HG02973 (cell line): ENCODE results near the gene TRAF2.

ENCODE experiments used
- ATAC-seq: cut with Tn5 transposase; IDR thresholded peaks from one replicate; pipeline ENCODE4 v1.9.1; 2021; ENCODE audit warnings: moderate library complexity; ENCODE audit not compliant: unreplicated experiment

The TRAF2 gene

DNA sequence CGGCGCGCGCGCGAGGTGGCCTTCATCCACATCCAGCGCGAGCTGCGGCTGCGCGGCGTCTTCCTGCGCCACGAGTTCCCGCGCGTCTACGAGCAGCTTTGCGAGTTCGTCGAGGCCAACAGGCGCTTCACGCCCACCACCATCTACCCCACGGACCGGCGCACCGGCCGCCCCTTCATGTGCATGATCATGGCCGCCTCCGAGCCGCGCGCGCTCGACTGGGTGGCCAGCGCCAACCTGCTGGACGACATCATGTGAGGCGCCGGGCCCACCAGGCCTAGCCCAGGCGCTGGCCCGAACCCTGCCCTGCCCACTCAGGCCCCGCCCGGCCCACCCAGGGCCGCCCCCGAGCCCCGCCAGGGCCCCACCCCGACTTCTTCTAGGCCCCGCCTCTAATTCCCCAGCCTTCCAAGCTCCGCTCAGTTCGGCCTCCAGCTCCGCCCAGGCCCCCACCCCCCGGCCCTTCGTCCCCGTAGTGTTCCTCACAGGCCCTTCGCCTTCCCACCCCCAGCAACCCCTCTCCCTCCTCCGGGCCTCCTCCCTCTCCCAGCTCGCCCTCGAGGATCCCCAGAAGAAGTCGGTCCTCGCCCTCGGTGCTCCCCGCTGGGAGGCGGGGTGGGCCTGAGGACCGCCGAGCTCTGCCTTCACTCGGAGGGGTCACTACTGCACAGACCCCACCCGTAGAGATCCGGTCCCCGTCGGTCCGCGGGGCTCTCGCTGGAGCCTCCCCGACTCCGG is 39.1 kb upstream of the TRAF2 start:
- no peak for ATAC-seq

DNA sequence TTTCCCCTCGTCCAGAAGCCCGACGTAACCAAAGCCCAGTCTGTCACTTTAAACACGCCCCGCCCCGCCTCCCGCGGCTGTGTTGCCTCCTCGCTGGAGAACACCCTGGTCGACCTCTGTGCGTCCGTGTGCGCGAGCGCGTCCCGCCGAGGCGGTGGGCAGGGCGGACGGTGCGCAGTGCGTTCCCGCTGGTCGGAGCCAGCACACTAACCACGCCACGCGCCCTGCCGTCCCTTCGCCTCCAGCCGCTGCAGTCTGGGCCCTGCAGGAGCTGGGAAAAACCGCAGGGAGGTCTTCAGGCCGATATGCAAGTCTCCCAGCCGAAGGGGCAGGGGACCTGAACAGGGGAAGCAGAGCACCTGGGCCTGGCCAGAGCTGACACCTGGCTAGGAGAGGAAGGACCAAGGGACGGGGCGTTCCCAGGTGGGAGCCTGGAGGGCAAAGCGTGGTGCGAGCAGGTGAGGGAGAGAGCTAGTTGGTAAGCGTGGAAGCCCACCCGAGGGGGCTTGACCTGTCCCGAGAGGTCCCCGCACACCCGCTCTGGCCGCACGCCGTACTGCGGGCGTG is 38.4 kb upstream of the TRAF2 start:
- no peak for ATAC-seq

- ATAC-seq = no peak
Observed at GRCh38 chr9:136848393-136849037, 37.8 kb upstream of the TRAF2 start.

DNA sequence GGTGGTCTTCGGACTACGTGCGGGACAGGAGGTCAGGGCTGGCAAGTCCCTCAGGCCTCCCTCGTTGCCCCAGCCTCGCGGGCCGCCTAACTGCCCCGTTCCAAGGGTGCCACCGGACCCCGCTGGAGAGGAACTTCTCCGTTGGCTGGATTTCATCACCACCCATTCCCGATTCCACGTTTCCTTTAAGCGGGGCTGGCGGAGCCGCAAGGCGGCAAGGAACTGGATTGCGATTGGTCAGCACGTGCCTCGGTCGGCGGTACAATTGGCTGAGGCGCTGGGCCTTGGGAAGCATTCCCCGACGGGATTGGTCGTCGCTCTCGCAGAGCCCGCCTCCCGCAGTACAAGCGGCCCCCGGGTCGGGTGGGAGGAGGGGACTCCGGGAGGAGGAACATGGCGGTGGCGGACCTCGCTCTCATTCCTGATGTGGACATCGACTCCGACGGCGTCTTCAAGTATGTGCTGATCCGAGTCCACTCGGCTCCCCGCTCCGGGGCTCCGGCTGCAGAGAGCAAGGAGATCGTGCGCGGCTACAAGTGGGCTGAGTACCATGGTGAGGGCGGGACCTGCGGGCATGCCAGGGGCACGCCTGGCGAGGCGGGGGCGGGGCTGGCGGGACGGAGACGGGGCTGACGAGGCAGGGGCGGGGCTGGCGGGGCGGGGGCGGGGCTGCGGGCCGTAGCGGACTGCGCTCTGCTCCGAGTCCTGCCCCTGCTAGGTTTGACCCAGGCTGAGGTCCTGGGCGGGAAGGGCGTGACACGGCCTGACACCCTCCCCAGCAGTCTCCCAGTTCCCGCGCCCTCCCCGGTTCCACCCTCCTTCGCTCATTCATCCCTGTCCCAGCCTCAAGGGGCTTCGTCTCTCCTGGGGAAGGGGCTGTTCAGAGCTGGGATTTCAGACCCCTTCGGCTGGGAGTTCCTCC is 37.0 kb upstream of the TRAF2 start, which contains the start of gene PHPT1:
Gene PHPT1 (plus strand): TSS at position 372 of the 922 bp plus-strand sequence. CDS start 22 bp downstream, at position 394.
- ATAC-seq = peak; percentile 66

GRCh38 chr9:136849960-136850865 is 36.1 kb upstream of the TRAF2 start:
- ATAC-seq = no peak

GRCh38 chr9:136850866-136851775 is 35.2 kb upstream of the TRAF2 start:
- ATAC-seq = no peak

DNA sequence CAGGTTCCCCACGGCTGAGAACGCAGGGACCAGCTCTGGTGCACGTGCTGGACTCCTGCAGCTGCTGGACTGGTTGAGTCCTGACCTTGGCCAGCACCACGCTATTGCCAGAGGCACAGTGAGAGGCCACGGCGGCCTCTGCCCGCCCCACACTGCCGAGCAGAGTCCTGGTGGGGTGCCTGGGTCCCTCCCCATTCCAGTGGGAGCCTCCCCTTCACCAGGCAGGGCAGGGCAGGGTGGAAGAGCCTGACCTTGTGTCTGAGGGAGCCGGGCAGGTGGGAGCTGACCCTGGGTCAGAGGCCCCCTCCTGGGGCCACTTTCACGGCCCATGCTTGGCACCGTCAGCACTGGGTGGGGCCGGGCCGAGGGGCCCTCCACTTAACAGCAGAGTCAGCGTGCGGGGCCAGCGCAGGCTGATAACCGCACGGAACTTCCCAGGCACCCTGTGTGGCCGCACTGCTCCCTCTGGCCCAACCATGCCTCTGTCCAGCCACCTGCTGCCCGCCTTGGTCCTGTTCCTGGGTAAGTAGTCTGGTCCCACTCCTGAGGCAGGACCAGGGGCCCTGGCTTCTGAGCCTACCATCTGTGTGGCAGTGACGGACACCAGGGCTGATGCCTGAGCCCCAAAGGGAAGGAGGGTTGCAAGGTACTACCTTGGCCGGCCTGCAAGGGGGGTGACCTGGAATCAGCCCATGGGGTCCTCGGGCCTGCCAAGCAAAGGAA is 34.2 kb upstream of the TRAF2 start, which contains the start of gene MAMDC4:
Gene MAMDC4 (plus strand): TSS at position 406 of the 723 bp plus-strand sequence. CDS start 71 bp downstream, at position 477.
- ATAC-seq = no peak

GRCh38 chr9:136852664-136853595 is 33.4 kb upstream of the TRAF2 start:
- no peak for ATAC-seq

- ATAC-seq = no peak
Observed at GRCh38 chr9:136853596-136854112, 32.7 kb upstream of the TRAF2 start.

- ATAC-seq = no peak
Observed at GRCh38 chr9:136854113-136854841, 32.0 kb upstream of the TRAF2 start.

GRCh38 chr9:136854842-136855460 is 31.4 kb upstream of the TRAF2 start:
- no peak for ATAC-seq

DNA sequence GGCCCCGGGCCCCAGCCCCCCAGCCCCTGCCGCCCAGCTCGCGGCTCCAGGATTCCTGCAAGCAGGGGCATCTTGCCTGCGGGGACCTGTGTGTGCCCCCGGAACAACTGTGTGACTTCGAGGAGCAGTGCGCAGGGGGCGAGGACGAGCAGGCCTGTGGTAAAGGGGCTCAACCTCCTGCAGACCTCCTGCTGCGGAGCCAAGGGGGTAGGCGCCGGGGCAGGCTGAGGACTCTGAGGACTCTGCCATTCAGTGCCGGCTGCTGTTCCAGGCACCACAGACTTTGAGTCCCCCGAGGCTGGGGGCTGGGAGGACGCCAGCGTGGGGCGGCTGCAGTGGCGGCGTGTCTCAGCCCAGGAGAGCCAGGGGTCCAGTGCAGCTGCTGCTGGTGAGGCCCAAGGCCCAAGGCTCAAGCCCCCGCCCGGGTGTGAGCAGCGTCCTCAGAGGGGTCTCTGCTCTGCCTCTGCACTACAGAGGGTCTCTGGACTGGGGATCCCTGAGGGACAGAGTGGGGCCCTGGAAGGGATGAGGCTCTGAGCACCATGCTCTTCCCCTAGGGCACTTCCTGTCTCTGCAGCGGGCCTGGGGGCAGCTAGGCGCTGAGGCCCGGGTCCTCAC is 30.7 kb upstream of the TRAF2 start:
- no peak for ATAC-seq

DNA sequence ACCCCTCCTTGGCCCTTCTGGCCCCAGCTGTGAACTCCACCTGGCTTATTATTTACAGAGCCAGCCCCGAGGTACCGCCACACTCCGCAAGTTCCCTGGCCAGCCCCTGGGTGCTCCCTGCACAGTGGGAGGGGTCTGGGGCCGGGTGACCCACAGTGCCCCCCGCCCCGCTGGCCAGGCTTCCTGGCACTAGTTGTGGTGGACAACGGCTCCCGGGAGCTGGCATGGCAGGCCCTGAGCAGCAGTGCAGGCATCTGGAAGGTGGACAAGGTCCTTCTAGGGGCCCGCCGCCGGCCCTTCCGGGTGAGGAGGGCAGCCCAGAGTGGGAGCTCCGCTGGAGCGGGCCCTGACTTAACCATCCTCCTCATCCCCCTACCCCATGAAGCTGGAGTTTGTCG is 30.2 kb upstream of the TRAF2 start:
- ATAC-seq = no peak

- ATAC-seq = no peak
Observed at GRCh38 chr9:136856541-136857141, 29.7 kb upstream of the TRAF2 start.

DNA sequence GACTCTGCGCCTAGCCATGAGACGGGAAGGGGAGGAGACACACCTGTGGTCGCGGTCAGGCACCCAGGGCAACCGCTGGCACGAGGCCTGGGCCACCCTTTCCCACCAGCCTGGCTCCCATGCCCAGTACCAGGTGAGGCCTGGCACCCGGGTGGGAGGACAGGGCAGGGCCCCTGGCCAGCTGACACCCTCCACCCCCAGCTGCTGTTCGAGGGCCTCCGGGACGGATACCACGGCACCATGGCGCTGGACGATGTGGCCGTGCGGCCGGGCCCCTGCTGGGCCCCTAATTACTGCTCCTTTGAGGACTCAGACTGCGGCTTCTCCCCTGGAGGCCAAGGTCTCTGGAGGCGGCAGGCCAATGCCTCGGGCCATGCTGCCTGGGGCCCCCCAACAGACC is 29.1 kb upstream of the TRAF2 start:
- ATAC-seq = no peak
